Measurements from ENCODE around the gene VILL.

GRCh38 chr3:38030126-38031021, 39.8 kb downstream of the VILL start:
- TF ChIP-seq CTCF (IDR thresholded peaks at IDR 0.05) = no peak
- no peak for TF ChIP-seq POLR2A (IDR thresholded peaks at IDR 0.05)
- TF ChIP-seq EP300 (IDR thresholded peaks at IDR 0.05; ENCODE audit: low read depth) = no peak
